Vagina (tissue), 2 donors: Measurements from ENCODE around the gene CCDC12.

ENCODE experiments used
- POLR2A ChIP-seq, 2 donors: fragments of 450-650 bp; IDR thresholded peaks; one replicate each; pipeline ENCODE4 v1.6.1; 2017; ENCODE audit warnings: antibody characterized with exemption in 2 of 2, mild to moderate bottlenecking in 2 of 2, moderate library complexity in 2 of 2
- TF ChIP-seq, protein P1 (sequence below), 3 experiments: fragments of 450-650 bp in 2 of 3; fragments of 200-600 bp in 1 of 3; sonication (generic) in 1 of 3; IDR thresholded peaks; one replicate each; pipeline ENCODE4 v1.5.1; 2017 to 2019; ENCODE audit warnings: antibody characterized with exemption in 3 of 3, mild to moderate bottlenecking in 2 of 3, moderate library complexity in 2 of 3

DNA sequence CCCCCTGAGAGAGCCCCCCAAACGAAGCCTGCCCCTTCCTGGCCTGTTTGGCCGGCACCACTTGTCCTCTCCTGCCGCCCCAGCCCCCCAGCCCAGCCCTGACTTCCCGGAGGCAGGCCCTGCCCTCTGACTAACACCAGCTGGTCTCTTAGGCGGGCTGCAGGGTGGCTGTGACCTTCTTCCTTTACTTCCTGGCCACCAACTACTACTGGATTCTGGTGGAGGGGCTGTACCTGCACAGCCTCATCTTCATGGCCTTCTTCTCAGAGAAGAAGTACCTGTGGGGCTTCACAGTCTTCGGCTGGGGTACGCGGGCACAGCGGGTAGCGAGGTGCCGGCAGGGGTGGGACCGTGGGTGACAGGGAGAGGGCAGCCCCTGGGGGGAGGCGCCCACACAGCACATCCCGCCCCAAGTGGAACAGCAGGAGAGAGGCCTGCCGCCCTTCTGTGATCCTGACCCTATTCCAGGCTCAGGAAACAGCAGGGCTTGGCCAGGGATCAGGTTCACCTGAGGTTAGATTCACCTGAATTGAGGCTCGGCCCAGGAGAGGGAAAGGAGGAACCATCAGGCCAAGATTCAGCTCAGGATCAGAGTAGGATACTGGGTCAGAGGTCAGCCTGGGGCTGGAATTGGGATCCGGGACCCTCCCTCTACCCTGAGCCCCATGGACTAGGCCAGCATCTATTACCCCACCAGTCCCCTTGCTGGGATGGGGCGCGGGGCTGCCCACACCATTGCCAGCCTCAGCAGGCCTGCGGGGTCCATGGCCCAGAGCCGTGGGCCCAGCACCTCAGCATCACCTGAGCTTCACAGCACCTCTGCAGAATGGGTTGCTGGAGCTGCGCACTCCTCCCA lies 77.2 kb downstream of the CCDC12 start:
- TF ChIP-seq, protein P1, sequence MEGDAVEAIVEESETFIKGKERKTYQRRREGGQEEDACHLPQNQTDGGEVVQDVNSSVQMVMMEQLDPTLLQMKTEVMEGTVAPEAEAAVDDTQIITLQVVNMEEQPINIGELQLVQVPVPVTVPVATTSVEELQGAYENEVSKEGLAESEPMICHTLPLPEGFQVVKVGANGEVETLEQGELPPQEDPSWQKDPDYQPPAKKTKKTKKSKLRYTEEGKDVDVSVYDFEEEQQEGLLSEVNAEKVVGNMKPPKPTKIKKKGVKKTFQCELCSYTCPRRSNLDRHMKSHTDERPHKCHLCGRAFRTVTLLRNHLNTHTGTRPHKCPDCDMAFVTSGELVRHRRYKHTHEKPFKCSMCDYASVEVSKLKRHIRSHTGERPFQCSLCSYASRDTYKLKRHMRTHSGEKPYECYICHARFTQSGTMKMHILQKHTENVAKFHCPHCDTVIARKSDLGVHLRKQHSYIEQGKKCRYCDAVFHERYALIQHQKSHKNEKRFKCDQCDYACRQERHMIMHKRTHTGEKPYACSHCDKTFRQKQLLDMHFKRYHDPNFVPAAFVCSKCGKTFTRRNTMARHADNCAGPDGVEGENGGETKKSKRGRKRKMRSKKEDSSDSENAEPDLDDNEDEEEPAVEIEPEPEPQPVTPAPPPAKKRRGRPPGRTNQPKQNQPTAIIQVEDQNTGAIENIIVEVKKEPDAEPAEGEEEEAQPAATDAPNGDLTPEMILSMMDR (IDR thresholded peaks at IDR 0.05) = no peak
- no peak for TF ChIP-seq POLR2A (IDR thresholded peaks at IDR 0.05)
